A549 (cell line): Measurements from ENCODE around the gene AK8. TPM values are rescaled to one million over a fixed set of nuclear protein-coding genes. Genes with fewer than 3 reads are reported as not detected.

Source experiments
- ATAC-seq, 2 experiments: fragments of 200-7000 bp in 1 of 2; fragments of >200 bp in 1 of 2; cut with Nextera tagmentation in 1 of 2; cut with Tn5 transposase in 1 of 2; 3 replicates each; pipeline versions ENCODE4 v1.8.0 to v1.9.1; 2018 to 2020; ENCODE audit warnings: mild to moderate bottlenecking in 1 of 2, moderate library complexity in 1 of 2
- CTCF ChIA-PET: fragments of 300-600 bp; sonication (Branson Sonifier 250); formaldehyde crosslinking; extraction: SDS; loops from one replicate; lab custom pipeline; 2021; ENCODE audit warnings: antibody characterized with exemption, inconsistent platforms; lab: Yijun Ruan, JAX
- POLR2A ChIA-PET: fragments of 350-600 bp; formaldehyde crosslinking; extraction: SDS; loops from one replicate; lab custom pipeline; 2021; ENCODE audit warnings: antibody characterized with exemption, inconsistent platforms; lab: Yijun Ruan, JAX
- DNase-seq, 2 experiments: peaks; one replicate each; pipeline versions ENCODE4 v3.0.0 to v3.0.0-alpha.2; 2011 to 2016; ENCODE audit warnings: low read depth in 1 of 2, low spot score in 1 of 2
- FAIRE-seq: peaks from 2 replicates; lab custom pipeline; 2011; peaks lifted over from hg19 to GRCh38; lab: Jason Lieb, UNC
- H3K27ac ChIP-seq, 2 experiments: fragments of >200 bp; sonication (Bioruptor Twin); formaldehyde crosslinking; 3 replicates each; pipeline ENCODE4 v1.5.1; 2016 to 2017
- H3K4me1 ChIP-seq: fragments of >200 bp; sonication (Bioruptor Twin); formaldehyde crosslinking; 3 replicates; pipeline ENCODE4 v1.6.1; 2016
- H3K4me2 ChIP-seq: fragments of >200 bp; sonication (Bioruptor Twin); formaldehyde crosslinking; 3 replicates; pipeline ENCODE4 v1.6.1; 2016
- H3K4me3 ChIP-seq: fragments of >200 bp; sonication (Bioruptor Twin); formaldehyde crosslinking; 3 replicates; pipeline ENCODE4 v1.5.1; 2016
- H3K9me3 ChIP-seq: fragments of >200 bp; sonication (Bioruptor Twin); formaldehyde crosslinking; 3 replicates; pipeline ENCODE4 v1.6.1; 2016
- BCL3 ChIP-seq: fragments of >200 bp; sonication (Bioruptor Twin); formaldehyde crosslinking; IDR thresholded peaks from 3 replicates; pipeline ENCODE4 v1.6.1; 2016
- BHLHE40 ChIP-seq: IDR thresholded peaks from 2 replicates; pipeline ENCODE4 v1.6.1; 2012; ENCODE audit warnings: low read depth, low read length, inconsistent platforms
- CBX2 ChIP-seq: fragments of 200-600 bp; sonication (generic); IDR thresholded peaks from 2 replicates; pipeline ENCODE4 v1.6.1; 2016; ENCODE audit warnings: low read depth, mild to moderate bottlenecking, borderline replicate concordance
- CBX8 ChIP-seq: fragments of 200-600 bp; sonication (generic); IDR thresholded peaks from 2 replicates; pipeline ENCODE4 v1.6.1; 2016
- CHD2 ChIP-seq: fragments of 150-350 bp; IDR thresholded peaks from 2 replicates; pipeline ENCODE4 v1.6.1; 2014; ENCODE audit warnings: low read length; ENCODE audit not compliant: partially characterized antibody
- EHMT2 ChIP-seq: fragments of 200-600 bp; sonication (generic); IDR thresholded peaks from 2 replicates; pipeline ENCODE4 v1.6.1; 2016; ENCODE audit warnings: antibody characterized with exemption, low read depth, mild to moderate bottlenecking, moderate library complexity
- EP300 ChIP-seq, 2 experiments: fragments of >200 bp; sonication (Bioruptor Twin); formaldehyde crosslinking; IDR thresholded peaks; 2 replicates in 1 of 2; 3 replicates in 1 of 2; pipeline ENCODE4 v1.6.1; 2016 to 2017
- ESRRA ChIP-seq: fragments of 150-350 bp; IDR thresholded peaks from 2 replicates; pipeline ENCODE4 v1.6.1; 2014; ENCODE audit warnings: mild to moderate bottlenecking, low read length, borderline replicate concordance
- FOXS1 ChIP-seq: fragments of 250-450 bp; sonication (Bioruptor Pico); IDR thresholded peaks from 2 replicates; pipeline ENCODE4 v1.5.0; 2020; ENCODE audit warnings: mild to moderate bottlenecking, moderate library complexity
- HOXA7 ChIP-seq: fragments of 250-450 bp; sonication (Bioruptor Pico); IDR thresholded peaks from 2 replicates; pipeline ENCODE4 v1.5.0; 2020; ENCODE audit warnings: mild to moderate bottlenecking, moderate library complexity
- KDM1A ChIP-seq: fragments of 200-600 bp; sonication (generic); IDR thresholded peaks from 2 replicates; pipeline ENCODE4 v1.6.1; 2016; ENCODE audit warnings: low read depth, mild to moderate bottlenecking
- MAFK ChIP-seq: fragments of 450-650 bp; IDR thresholded peaks from 2 replicates; pipeline ENCODE4 v1.6.1; 2014; ENCODE audit not compliant: partially characterized antibody
- MAZ ChIP-seq: fragments of 150-350 bp; IDR thresholded peaks from 2 replicates; pipeline ENCODE4 v1.6.1; 2014; ENCODE audit warnings: antibody characterized with exemption, low read depth, low read length, borderline replicate concordance
- MYC ChIP-seq: IDR thresholded peaks from 2 replicates; pipeline ENCODE4 v1.6.1; 2012; ENCODE audit warnings: mild to moderate bottlenecking, inconsistent platforms, low read length, improper control_type of control experiment, borderline replicate concordance
- NR3C1 ChIP-seq: fragments of >200 bp; sonication (Bioruptor Twin); formaldehyde crosslinking; IDR thresholded peaks from 3 replicates; pipeline ENCODE4 v1.6.1; 2017
- PBX3 ChIP-seq: IDR thresholded peaks from 2 replicates; pipeline ENCODE4 v1.6.1; 2012
- PHF8 ChIP-seq: fragments of 200-600 bp; sonication (generic); IDR thresholded peaks from 2 replicates; pipeline ENCODE4 v1.6.1; 2016; ENCODE audit warnings: low read depth, mild to moderate bottlenecking, antibody characterized with exemption, moderate library complexity, borderline replicate concordance
- POLR2A ChIP-seq: IDR thresholded peaks from 2 replicates; pipeline ENCODE4 v1.6.1; 2012; ENCODE audit warnings: mild to moderate bottlenecking, low read length
- POLR2AphosphoS2 ChIP-seq: conservative IDR thresholded peaks from 2 replicates; pipeline ENCODE4 v1.6.1; 2012; ENCODE audit warnings: low read length, improper control_type of control experiment, inconsistent platforms
- RARB ChIP-seq: fragments of 250-450 bp; sonication (Bioruptor Pico); IDR thresholded peaks from 2 replicates; pipeline ENCODE4 v1.8.0; 2021; ENCODE audit warnings: mild to moderate bottlenecking, moderate library complexity
- RCOR1 ChIP-seq: fragments of 150-350 bp; IDR thresholded peaks from 2 replicates; pipeline ENCODE4 v1.6.1; 2014; ENCODE audit warnings: antibody characterized with exemption, low read length, low read depth
- REST ChIP-seq: fragments of 200-600 bp; sonication (generic); IDR thresholded peaks from 2 replicates; pipeline ENCODE4 v1.6.1; 2016; ENCODE audit warnings: antibody characterized with exemption, mild to moderate bottlenecking, moderate library complexity
- RFX5 ChIP-seq: fragments of 450-650 bp; IDR thresholded peaks from 2 replicates; pipeline ENCODE4 v1.7.1; 2014; ENCODE audit warnings: antibody characterized with exemption, mild to moderate bottlenecking, moderate library complexity
- RNF2 ChIP-seq: fragments of 200-600 bp; sonication (generic); IDR thresholded peaks from 2 replicates; pipeline ENCODE4 v1.6.1; 2016; ENCODE audit warnings: low read depth, mild to moderate bottlenecking, antibody characterized with exemption, moderate library complexity, borderline replicate concordance
- TFCP2L1 ChIP-seq: fragments of 250-450 bp; sonication (Bioruptor Pico); IDR thresholded peaks from 2 replicates; pipeline ENCODE4 v1.5.0; 2021; ENCODE audit warnings: mild to moderate bottlenecking
- ZNF302 ChIP-seq: fragments of 250-450 bp; sonication (Bioruptor Pico); IDR thresholded peaks from 2 replicates; pipeline ENCODE4 v1.9.0; 2021; ENCODE audit warnings: inconsistent platforms, mild to moderate bottlenecking, moderate library complexity
- ZSCAN20 ChIP-seq: fragments of 250-450 bp; sonication (Bioruptor Pico); IDR thresholded peaks from 2 replicates; pipeline ENCODE4 v1.8.0; 2022; ENCODE audit warnings: mild to moderate bottlenecking, moderate library complexity
- WGBS: methylation state at CpG from one replicate; pipeline ENCODE4 v1.1.6; 2017; ENCODE audit errors: missing lambda C conversion rate; 5-methylcytosine and 5-hydroxymethylcytosine counted together
- polyA plus RNA-seq, 4 experiments: library from polyadenylated mRNA; depleted of rRNA in 3 of 4; stranded (reverse); fragments of >200 nt; fragmentation: RNase III in 1 of 4; extraction: RNeasy Plus Mini Kit Qiagen cat#74134 plus additional on column Dnase treatment in 1 of 4; gene quantifications; 2 replicates in 3 of 4; 3 replicates in 1 of 4; pipeline ENCODE4 v1.2.3, GENCODE V29; 2011 to 2017
- TF ChIP-seq, protein P1 (sequence below): fragments of 250-450 bp; sonication (Bioruptor Pico); IDR thresholded peaks from 2 replicates; pipeline ENCODE4 v1.5.0; 2021; ENCODE audit warnings: mild to moderate bottlenecking, moderate library complexity, borderline replicate concordance

The AK8 gene
- polyA plus RNA-seq, 2 of the 4 experiments (the other 2 are of a cell fraction), result 0.61 to 0.63 TPM

DNA sequence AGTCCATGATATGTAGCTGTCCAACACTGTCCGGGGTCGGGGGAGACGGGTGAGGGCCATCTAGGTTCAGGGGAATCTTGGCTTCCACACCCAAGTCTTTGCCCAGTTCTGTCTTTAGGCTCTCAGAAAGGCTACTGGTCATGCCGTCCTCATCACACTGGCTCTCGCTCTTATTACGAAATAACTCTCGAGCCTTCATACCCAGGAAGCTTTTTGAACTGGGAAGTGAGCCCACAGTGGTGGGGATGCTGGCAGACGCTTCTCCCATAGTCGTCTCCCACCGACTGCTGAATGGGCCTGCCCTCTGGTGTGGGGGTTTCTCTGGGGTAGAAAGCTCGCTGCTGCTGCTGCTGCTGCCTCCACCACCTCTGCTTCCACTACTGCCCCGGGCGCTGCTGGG, 18.2 kb upstream of the AK8 start:
- H3K9me3 ChIP-seq, result no peaks in the 10 kb centered on the region
- H3K27ac ChIP-seq, result no peak overlapping the region
- POLR2A ChIA-PET, result no interaction called here
- CTCF ChIA-PET, result interaction anchor here (1.3 to 2.4 kb wide), 3 partner anchors 9 to 109 kb away, joined by 3 to 8 read pairs (median 7); no protein-coding TSS in a partner anchor
- WGBS, result 93% methylated on average over 13 of the region's 13 CpGs
- ATAC-seq (no peak), DNase-seq (no peak), FAIRE-seq (no peak)
- H3K4me1 ChIP-seq, result no peaks in the 10 kb centered on the region
- TF ChIP-seq BCL3, result no peak
- no peak for TF ChIP-seq RFX5
- TF ChIP-seq MAFK, result no peak
- no peak for TF ChIP-seq EP300 (IDR thresholded peaks at IDR 0.05)
- no peak for TF ChIP-seq CHD2
- no peak for TF ChIP-seq PBX3
- TF ChIP-seq RNF2, result no peak
- TF ChIP-seq ZSCAN20 (CRISPR knock-in tag), result no peak
- no peak for TF ChIP-seq HOXA7
- TF ChIP-seq, protein P1, sequence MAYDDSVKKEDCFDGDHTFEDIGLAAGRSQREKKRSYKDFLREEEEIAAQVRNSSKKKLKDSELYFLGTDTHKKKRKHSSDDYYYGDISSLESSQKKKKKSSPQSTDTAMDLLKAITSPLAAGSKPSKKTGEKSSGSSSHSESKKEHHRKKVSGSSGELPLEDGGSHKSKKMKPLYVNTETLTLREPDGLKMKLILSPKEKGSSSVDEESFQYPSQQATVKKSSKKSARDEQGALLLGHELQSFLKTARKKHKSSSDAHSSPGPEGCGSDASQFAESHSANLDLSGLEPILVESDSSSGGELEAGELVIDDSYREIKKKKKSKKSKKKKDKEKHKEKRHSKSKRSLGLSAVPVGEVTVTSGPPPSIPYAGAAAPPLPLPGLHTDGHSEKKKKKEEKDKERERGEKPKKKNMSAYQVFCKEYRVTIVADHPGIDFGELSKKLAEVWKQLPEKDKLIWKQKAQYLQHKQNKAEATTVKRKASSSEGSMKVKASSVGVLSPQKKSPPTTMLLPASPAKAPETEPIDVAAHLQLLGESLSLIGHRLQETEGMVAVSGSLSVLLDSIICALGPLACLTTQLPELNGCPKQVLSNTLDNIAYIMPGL, result no peak
- no peak for TF ChIP-seq NR3C1
- TF ChIP-seq ZNF302 (CRISPR knock-in tag), result no peak
- TF ChIP-seq MAZ, result no peak
- TF ChIP-seq BHLHE40, result no peak
- no peak for TF ChIP-seq FOXS1 (CRISPR knock-in tag)
- TF ChIP-seq ESRRA, result no peak
- H3K4me3 ChIP-seq, result no peak overlapping the region
- H3K4me2 ChIP-seq, result no peak overlapping the region

DNA sequence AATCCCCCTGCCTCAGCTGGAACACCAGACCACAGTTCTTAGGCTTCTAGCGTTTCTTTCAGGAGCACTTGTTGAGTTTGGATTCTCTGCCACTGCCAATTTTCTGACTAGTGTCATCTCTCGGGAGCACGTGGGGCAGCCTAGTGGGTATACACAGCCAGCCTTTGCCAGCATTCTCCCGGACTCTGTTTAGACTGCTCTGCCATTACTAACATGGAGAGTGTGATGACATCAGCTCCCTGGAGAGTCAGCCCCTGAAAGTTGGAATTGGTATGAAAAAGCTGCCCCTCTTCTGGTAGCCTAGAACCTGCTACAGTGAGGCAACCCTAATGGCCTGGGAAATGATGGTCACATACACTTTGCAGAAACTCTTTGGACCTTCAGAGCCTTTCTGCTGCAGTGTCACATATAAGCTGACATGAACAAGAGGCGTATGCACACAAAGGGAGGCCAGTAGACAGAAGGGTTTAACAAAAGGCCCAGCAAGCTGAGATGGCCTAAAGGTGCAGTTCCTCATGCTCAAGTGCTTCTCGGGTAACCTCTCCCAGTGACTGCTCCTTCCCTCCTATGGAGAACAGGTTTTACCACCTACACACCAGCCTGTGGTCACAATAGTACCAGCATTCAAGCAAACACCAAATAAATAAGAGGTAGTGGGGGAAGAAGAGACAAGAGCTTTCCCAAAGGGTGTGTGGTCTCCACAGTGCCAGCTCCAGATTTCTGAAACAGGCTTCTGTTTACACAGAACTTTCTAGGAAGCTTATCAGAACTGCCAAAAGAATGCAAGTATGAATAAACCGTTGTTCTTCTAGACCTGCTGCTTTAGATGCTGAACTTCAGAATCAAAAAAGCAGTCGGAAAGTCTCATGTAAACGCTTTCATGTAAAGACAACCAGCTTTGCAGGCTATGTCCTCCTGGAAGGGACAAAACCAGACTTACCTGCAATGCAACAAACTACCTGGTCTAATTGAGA, 17.1 kb upstream of the AK8 start:
- DNase-seq (no peak), ATAC-seq (no peak), FAIRE-seq (no peak)
- 77% methylated on average over 9 of the region's 9 CpGs for WGBS
- ChIA-PET CTCF (interaction anchor here (2.4 to 13.9 kb wide), 2 partner anchors 7 to 15 kb away, joined by 7 to 145 read pairs; no protein-coding TSS in a partner anchor), POLR2A (interaction anchor here (0.5 kb wide), 1 partner anchor 489 kb away, joined by 3 read pairs; no protein-coding TSS in a partner anchor)
- TF ChIP-seq POLR2A (no peak), EHMT2 (no peak), BHLHE40 (no peak), KDM1A (no peak), ESRRA (no peak), REST (no peak), EP300 (IDR thresholded peaks at IDR 0.05) (no peak), RARB (CRISPR knock-in tag) (no peak), RFX5 (no peak), MAFK (no peak), CBX8 (no peak), RCOR1 (no peak), PHF8 (no peak), POLR2AphosphoS2 (no peak), HOXA7 (no peak), CBX2 (no peak), MYC (no peak), ZSCAN20 (CRISPR knock-in tag) (no peak), TFCP2L1 (CRISPR knock-in tag) (no peak)
- Histone ChIP-seq H3K4me3 (no peak overlapping the region), H3K4me1 (no peaks in the 10 kb centered on the region), H3K4me2 (no peak overlapping the region), H3K9me3 (no peaks in the 10 kb centered on the region), H3K27ac (no peak overlapping the region)
